OCI-LY3 (cell line): ENCODE results near the gene PGP.
"Not testable (repeated sequence)": the region's sequence is repeated elsewhere in the genome, so short reads cannot be mapped to it uniquely, and the experiment has no call there.

Experiments used
- H2AFZ ChIP-seq: fragments of 200-600, 300-600 bp; shearing (Covaris generic); 2 replicates; pipeline ENCODE4 v1.6.0; 2014; ENCODE audit warnings: antibody characterized with exemption, low read depth, low read length
- H3K27ac ChIP-seq: fragments of 200-600, 300-600 bp; sonication (generic); 2 replicates; pipeline ENCODE4 v1.5.1; 2014; ENCODE audit warnings: mild to moderate bottlenecking, low read length, moderate library complexity, mixed read lengths
- H3K27me3 ChIP-seq: fragments of 200-600, 300-600 bp; sonication (generic); 2 replicates; pipeline ENCODE4 v1.6.1; 2014; ENCODE audit warnings: low read depth, low read length, mixed read lengths
- H3K36me3 ChIP-seq: fragments of 200-600, 300-600 bp; sonication (generic); replicated peaks from 2 replicates; pipeline ENCODE3; 2014; ENCODE audit warnings: low read depth, low read length, mixed read lengths
- H3K4me1 ChIP-seq: fragments of 300-600, 200-600 bp; sonication (generic); 2 replicates; pipeline ENCODE4 v1.6.1; 2014; ENCODE audit warnings: low read length, mixed read lengths
- H3K4me2 ChIP-seq: fragments of 200-600, 300-600 bp; sonication (generic); 2 replicates; pipeline ENCODE4 v1.6.1; 2014; ENCODE audit warnings: low read length, mixed read lengths
- H3K4me3 ChIP-seq: fragments of 300-600, 200-600 bp; sonication (generic); 2 replicates; pipeline ENCODE4 v1.5.1; 2014; ENCODE audit warnings: antibody characterized with exemption, mild to moderate bottlenecking, low read length, moderate library complexity
- H3K79me2 ChIP-seq: fragments of 300-600, 200-600 bp; shearing (Covaris generic); 2 replicates; pipeline ENCODE4 v1.6.1; 2014; ENCODE audit warnings: mild to moderate bottlenecking, low read length, mixed read lengths
- H3K9ac ChIP-seq: fragments of 300-600, 200-600 bp; shearing (Covaris generic); 2 replicates; pipeline ENCODE4 v1.6.0; 2014; ENCODE audit warnings: mild to moderate bottlenecking, low read length, moderate library complexity
- H3K9me3 ChIP-seq: fragments of 200-600, 300-600 bp; shearing (Covaris generic); 2 replicates; pipeline ENCODE4 v1.6.1; 2014; ENCODE audit warnings: low read length, mixed read lengths; ENCODE audit not compliant: insufficient read depth
- H4K20me1 ChIP-seq: fragments of 200-600, 300-600 bp; sonication (generic); 2 replicates; pipeline ENCODE4 v1.6.1; 2016; ENCODE audit warnings: low read length, mixed read lengths; ENCODE audit not compliant: insufficient read depth
- CTCF ChIP-seq: fragments of 200-600, 300-600 bp; sonication (generic); IDR thresholded peaks from 2 replicates; pipeline ENCODE4 v1.5.1; 2014; ENCODE audit warnings: antibody characterized with exemption, low read length, low read depth
- EZH2phosphoT487 ChIP-seq: fragments of 200-600 bp; shearing (Covaris generic); IDR thresholded peaks from 2 replicates; pipeline ENCODE4 v1.6.1; 2018; ENCODE audit warnings: antibody characterized with exemption, mixed run types, low read depth

Gene PGP

GRCh38 chr16:2205104-2205966 is 9.3 kb downstream of the PGP start, which contains the start of gene MLST8:
MLST8 (plus strand) TSS chr16:2205454; CDS start chr16:2206086, 632 bp downstream.
- H3K27me3 ChIP-seq: 0 out of 2 replicates have a peak, but pooled peaks cover 2% of the 10 kb centered on the region
- H3K36me3 ChIP-seq: peaks cover 15% of the 10 kb centered on the region
- peak within 1 kb of the TSS; percentile 78 for H3K9ac ChIP-seq
- H2AFZ ChIP-seq: peak within 1 kb of the TSS; percentile 49
- H3K79me2 ChIP-seq: peaks cover 17% of the 10 kb centered on the region
- peak within 1 kb of the TSS; percentile 83 for H3K4me3 ChIP-seq
- H3K4me2 ChIP-seq: peak within 1 kb of the TSS; percentile 90
- peaks cover 13% of the 10 kb centered on the region for H3K4me1 ChIP-seq
- H4K20me1 ChIP-seq: no peaks in the 10 kb centered on the region
- no peak for TF ChIP-seq EZH2phosphoT487
- no peak for TF ChIP-seq CTCF
- peak within 1 kb of the TSS; percentile 70 for H3K27ac ChIP-seq
- H3K9me3 ChIP-seq: no peaks in the 10 kb centered on the region

- Histone ChIP-seq H2AFZ (peak overlapping the region; percentile 49), H3K79me2 (peaks cover 17% of the 10 kb centered on the region), H3K4me3 (peak overlapping the region; percentile 83), H3K9me3 (no peaks in the 10 kb centered on the region), H3K27ac (peak overlapping the region; percentile 70), H4K20me1 (no peaks in the 10 kb centered on the region), H3K9ac (peak overlapping the region; percentile 78), H3K4me2 (peak overlapping the region; percentile 90), H3K36me3 (peaks cover 15% of the 10 kb centered on the region), H3K4me1 (peaks cover 13% of the 10 kb centered on the region), H3K27me3 (0 out of 2 replicates have a peak, but pooled peaks cover 6% of the 10 kb centered on the region)
- TF ChIP-seq EZH2phosphoT487 (no peak), CTCF (no peak)
Observed at GRCh38 chr16:2204416-2205103, 10.1 kb downstream of the PGP start.

GRCh38 chr16:2203119-2203688 is 11.4 kb downstream of the PGP start:
- peaks cover 13% of the 10 kb centered on the region for H3K36me3 ChIP-seq
- H3K4me2 ChIP-seq, H4K20me1 ChIP-seq, H3K9me3 ChIP-seq, H2AFZ ChIP-seq, H3K27ac ChIP-seq, H3K9ac ChIP-seq, H3K4me3 ChIP-seq: not testable (repeated sequence)
- H3K79me2 ChIP-seq: peaks cover 17% of the 10 kb centered on the region
- H3K4me1 ChIP-seq: peaks cover 13% of the 10 kb centered on the region
- H3K27me3 ChIP-seq: peaks cover 14% of the 10 kb centered on the region; the same call in 1 of the 2 replicates

GRCh38 chr16:2200313-2200712 is 14.3 kb downstream of the PGP start:
- no peak overlapping the region for H3K27ac ChIP-seq
- H3K9ac ChIP-seq: no peak overlapping the region
- TF ChIP-seq EZH2phosphoT487: no peak
- TF ChIP-seq CTCF: no peak

More at GRCh38 chr16:2200313-2200712, 14.3 kb downstream of the PGP start:
- Histone ChIP-seq H3K79me2 (no peaks in the 10 kb centered on the region), H3K9me3 (no peaks in the 10 kb centered on the region), H3K4me1 (peaks cover 5% of the 10 kb centered on the region), H3K4me3 (no peak overlapping the region), H3K36me3 (no peaks in the 10 kb centered on the region), H3K27me3 (peaks cover 35% of the 10 kb centered on the region), H4K20me1 (no peaks in the 10 kb centered on the region), H3K4me2 (no peak overlapping the region), H2AFZ (no peak overlapping the region)
